Effector memory CD4-positive, alpha-beta T cell (primary cell): ENCODE data around the gene SLITRK3.

Source experiments
- DNase-seq, 3 donors: peaks; one replicate each; pipeline ENCODE4 v3.0.0-alpha.2; 2020
- H3K27ac ChIP-seq: 2 replicates; pipeline ENCODE4 v1.7.0; 2013; ENCODE audit warnings: mild to moderate bottlenecking, low read length, moderate library complexity; ENCODE audit not compliant: insufficient read depth, poor library complexity, severe bottlenecking
- H3K27me3 ChIP-seq: replicated peaks from 2 replicates; pipeline ENCODE4 v1.7.0; 2013; ENCODE audit warnings: mild to moderate bottlenecking, low read length; ENCODE audit not compliant: insufficient read depth, control insufficient read depth, poor library complexity, severe bottlenecking
- H3K36me3 ChIP-seq: 2 replicates; pipeline ENCODE4 v1.7.0; 2013; ENCODE audit warnings: mild to moderate bottlenecking, low read length, moderate library complexity; ENCODE audit not compliant: control insufficient read depth, insufficient read depth
- H3K4me1 ChIP-seq: 2 replicates; pipeline ENCODE4 v1.7.0; 2013; ENCODE audit warnings: low read length, mild to moderate bottlenecking; ENCODE audit not compliant: control insufficient read depth, insufficient read depth, poor library complexity, severe bottlenecking
- H3K4me3 ChIP-seq: 2 replicates; pipeline ENCODE4 v1.7.0; 2013; ENCODE audit warnings: low read length, low read depth, mild to moderate bottlenecking; ENCODE audit not compliant: insufficient read depth, poor library complexity, severe bottlenecking
- H3K9me3 ChIP-seq: 2 replicates; pipeline ENCODE4 v1.7.0; 2013; ENCODE audit warnings: mild to moderate bottlenecking, low read length, moderate library complexity; ENCODE audit not compliant: control insufficient read depth

SLITRK3 gene

DNA sequence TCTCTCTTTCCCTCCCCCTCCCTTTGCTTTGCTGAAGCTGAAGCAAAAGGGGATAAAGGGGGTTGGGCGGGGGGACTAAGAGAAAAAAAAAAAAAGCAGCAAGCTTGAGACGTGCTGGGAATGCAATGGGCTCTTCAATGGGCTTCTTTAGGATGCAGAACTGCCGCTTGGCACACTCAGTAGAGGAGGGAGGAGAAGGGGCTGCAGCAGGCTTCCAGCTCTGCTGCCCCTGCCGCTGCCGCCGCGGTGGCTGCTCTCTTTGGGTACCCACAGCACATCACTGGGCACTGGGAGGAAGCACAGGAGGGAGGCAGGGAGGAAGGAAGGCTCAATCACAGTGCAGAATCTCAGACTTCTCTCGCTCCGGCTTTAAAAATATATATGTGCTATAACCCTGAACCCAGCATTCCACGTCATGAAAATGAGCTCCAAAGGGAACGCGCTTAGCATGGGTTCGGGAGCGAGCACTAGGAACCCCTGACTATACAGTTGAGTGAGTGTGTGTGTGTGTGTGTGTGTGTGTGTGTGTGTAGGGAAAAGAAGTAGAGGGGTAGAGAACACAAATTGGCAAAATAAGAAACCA is 3.5 kb downstream of the SLITRK3 start:
- H3K27me3 ChIP-seq: peaks cover 25% of the 10 kb centered on the region
- no peaks in the 10 kb centered on the region for H3K4me1 ChIP-seq
- no peaks in the 10 kb centered on the region for H3K36me3 ChIP-seq
- no peak for DNase-seq
- no peak overlapping the region for H3K4me3 ChIP-seq
- H3K9me3 ChIP-seq: no peaks in the 10 kb centered on the region
- no peak overlapping the region for H3K27ac ChIP-seq

DNA sequence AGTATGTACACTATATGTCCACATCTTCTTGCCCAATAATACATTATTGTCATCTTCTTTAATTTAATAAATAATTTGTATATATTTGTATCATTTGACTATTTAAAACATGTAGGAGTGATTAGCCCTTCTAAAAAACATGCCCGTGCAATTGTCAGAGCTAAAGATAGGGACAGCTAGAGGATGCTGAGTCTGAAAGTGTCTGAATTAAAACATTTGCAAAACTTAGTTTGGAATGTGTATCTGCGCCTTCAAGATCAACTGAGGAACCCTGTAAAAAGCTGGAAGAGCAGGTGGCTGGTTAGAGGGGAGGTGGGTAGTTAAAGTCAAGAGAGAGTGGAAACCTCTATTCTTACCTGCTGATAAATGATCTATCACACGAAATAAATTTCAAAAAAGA is 4.7 kb downstream of the SLITRK3 start:
- Histone ChIP-seq H3K4me1 (no peaks in the 10 kb centered on the region), H3K27ac (no peak overlapping the region), H3K27me3 (peaks cover 17% of the 10 kb centered on the region), H3K36me3 (no peaks in the 10 kb centered on the region), H3K4me3 (no peak overlapping the region), H3K9me3 (no peaks in the 10 kb centered on the region)
- DNase-seq: no peak

DNA sequence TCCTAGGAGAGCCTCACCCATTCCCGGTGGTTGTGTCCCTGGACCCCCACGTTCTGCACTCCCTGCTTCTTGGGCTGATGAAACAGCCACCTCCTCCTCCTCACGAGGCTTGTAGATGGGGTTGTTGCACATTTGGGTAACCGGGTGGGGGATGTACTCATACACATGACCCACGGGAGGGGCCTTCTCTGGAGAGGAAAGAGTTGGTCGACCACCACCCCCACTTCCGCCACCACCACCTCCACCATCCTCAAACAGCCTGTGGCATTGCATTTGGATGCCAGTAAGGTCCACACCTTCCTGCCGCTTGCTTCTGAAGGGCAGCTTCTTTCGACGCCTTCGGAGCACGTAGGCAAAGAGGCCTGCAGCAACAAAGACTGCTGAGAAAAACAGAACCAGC is 7.7 kb downstream of the SLITRK3 start:
- H3K27me3 ChIP-seq: no peaks in the 10 kb centered on the region
- no peak for DNase-seq
- H3K36me3 ChIP-seq: no peaks in the 10 kb centered on the region
- H3K9me3 ChIP-seq: no peaks in the 10 kb centered on the region
- no peak overlapping the region for H3K27ac ChIP-seq
- H3K4me1 ChIP-seq: no peaks in the 10 kb centered on the region
- no peak overlapping the region for H3K4me3 ChIP-seq

DNA sequence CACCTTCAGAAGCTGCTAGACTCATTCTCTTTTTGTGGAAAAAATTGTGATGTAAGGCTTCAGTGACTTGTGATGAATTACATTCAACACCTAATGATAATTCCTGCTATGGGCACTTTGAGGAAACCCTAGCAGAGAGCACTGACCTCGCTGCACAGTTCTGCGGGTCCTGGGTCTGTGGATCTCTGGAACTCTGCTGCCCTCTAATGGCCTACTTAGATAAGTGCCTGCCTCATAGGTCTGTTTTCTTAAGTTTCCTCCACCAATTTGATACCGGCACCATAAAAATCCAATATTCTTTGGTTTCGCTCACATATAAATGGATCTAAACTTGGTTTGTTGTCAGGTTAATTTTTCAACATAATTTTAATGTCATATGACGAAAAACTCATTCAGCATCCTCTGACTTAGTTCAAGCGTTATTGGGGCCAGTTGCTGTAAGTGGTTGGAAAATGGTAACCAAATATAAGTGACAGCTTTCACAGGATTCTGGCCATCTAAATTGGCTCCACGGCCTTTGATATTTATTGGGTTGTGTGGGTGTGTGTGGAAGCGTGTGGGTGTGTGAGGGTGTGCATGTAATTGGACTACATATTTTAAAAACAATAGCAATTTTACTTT is 10.4 kb downstream of the SLITRK3 start:
- no peak for DNase-seq

DNA sequence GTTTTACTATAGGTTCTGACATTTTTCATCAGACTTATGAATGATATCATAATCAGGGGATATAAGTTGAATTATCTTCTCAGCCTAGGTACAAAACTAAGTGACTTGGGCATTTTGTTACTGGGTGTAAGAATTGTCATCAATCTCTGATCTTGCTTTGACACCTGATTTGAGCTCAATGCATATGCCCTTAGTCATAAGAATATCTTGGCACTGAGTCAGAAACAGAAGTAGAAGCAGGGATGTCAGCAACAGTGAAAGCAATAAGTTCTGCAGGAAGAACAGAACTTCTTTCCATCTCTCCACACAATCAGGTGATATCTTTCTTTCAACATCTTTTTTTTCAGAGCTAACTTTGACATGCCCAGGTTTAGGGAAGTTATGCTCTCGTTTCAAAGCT is 14.6 kb downstream of the SLITRK3 start:
- Histone ChIP-seq H3K4me1 (no peaks in the 10 kb centered on the region), H3K27me3 (no peaks in the 10 kb centered on the region), H3K27ac (no peak overlapping the region), H3K4me3 (no peak overlapping the region), H3K9me3 (no peaks in the 10 kb centered on the region), H3K36me3 (no peaks in the 10 kb centered on the region)
- DNase-seq: no peak

More for the DNA sequence above, 10.4 kb downstream of the SLITRK3 start:
- no peaks in the 10 kb centered on the region for H3K9me3 ChIP-seq
- H3K36me3 ChIP-seq: no peaks in the 10 kb centered on the region
- H3K4me1 ChIP-seq: no peaks in the 10 kb centered on the region
- no peaks in the 10 kb centered on the region for H3K27me3 ChIP-seq
- H3K27ac ChIP-seq: no peak overlapping the region
- no peak overlapping the region for H3K4me3 ChIP-seq

DNA sequence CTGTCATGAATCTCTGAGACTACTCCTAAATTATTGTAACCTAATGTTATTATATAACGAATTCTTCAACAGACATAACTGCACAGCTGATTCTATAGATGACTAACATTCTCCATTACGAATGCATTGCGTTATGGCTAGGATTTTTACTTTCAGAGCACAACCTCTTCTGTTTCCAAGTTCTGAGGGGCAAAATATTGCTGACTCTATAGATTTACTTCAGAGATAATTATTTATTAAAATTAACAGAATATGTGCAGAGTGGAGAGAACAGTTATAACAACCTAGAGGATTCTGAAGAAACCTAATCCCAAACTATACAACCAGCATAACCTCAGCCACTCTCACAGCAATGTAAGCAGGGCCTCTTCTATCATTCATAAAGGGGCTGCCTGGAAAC is 25.9 kb downstream of the SLITRK3 start:
- H3K4me1 ChIP-seq: no peaks in the 10 kb centered on the region
- no peak overlapping the region for H3K27ac ChIP-seq
- H3K36me3 ChIP-seq: no peaks in the 10 kb centered on the region
- no peaks in the 10 kb centered on the region for H3K27me3 ChIP-seq
- DNase-seq: no peak
- no peaks in the 10 kb centered on the region for H3K9me3 ChIP-seq
- no peak overlapping the region for H3K4me3 ChIP-seq

DNA sequence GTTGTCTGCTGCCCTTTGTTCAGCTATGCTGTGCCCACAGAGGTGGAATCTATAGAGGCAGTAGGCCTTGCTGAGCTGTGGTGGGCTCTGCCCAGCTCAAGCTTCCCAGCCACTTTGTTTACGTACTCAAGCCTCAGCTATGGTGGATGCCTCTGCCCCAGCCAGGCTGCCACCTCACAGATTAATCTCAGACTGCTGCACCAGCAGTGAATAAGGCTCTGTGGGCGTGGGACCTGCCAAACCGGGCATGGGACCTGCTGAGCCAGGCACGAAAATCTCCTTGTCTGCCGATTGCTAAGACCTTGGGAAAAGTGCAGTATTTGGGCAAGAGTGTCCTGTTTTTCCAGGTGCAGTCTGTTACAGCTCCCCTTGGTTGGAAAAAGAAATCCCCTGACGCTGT is 26.8 kb downstream of the SLITRK3 start:
- Histone ChIP-seq H3K36me3 (no peaks in the 10 kb centered on the region), H3K27ac (no peak overlapping the region), H3K4me1 (no peaks in the 10 kb centered on the region), H3K27me3 (no peaks in the 10 kb centered on the region), H3K9me3 (no peaks in the 10 kb centered on the region), H3K4me3 (no peak overlapping the region)
- DNase-seq: no peak

DNA sequence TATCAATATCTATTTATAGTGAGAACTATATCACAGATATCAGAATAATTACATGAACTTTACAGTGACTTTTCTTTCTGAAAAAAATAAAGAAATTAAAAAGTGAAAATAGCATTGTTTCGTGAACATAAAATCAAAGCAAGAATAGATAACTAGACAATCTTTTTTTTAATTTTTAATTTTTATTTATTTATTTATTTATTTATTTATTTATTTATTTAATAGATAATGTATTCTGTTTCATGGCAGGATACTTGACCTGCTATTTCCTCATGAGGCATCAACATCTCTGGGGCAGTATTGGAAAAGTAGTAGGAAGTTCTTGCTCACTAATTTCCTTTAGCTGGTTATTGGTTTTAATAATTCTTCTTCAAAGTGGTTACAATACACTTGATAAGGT is 33.3 kb downstream of the SLITRK3 start:
- DNase-seq: no peak
- H3K4me3 ChIP-seq: no peak overlapping the region
- H3K4me1 ChIP-seq: no peaks in the 10 kb centered on the region

DNA sequence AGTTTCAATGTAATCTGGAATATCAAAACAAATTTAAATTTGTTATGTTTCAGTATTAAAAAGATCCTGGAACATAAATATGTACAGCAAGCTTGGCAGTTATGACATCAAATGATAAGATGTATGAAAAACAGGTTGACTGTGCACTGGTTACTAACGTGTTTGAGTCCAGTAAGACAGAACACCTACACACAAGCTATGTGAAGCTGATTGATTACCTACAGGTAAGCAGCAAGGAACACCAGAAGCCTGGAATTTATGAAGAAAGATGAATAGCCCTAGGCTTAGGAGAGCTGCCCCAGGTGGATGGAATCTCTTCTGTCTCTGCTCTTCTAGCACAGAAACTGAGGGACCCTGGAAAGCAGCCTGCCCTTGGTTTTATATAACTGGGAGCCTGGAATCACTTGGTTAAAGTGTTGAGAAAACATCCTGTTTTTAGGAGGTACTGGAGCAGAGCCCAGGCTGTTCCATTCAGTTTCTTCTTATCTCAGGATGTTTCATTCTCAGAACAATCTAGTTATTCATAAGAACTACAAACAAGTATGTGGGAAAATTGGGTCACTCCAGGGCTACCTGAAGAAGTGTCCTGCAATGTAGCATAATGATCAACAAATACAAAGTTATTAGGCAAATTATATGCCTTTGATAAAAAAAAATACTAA is 36.3 kb downstream of the SLITRK3 start:
- Histone ChIP-seq H3K27ac (no peak overlapping the region), H3K27me3 (no peaks in the 10 kb centered on the region), H3K4me3 (no peak overlapping the region), H3K4me1 (no peaks in the 10 kb centered on the region), H3K36me3 (no peaks in the 10 kb centered on the region), H3K9me3 (no peaks in the 10 kb centered on the region)
- DNase-seq: no peak

More for the DNA sequence above, 33.3 kb downstream of the SLITRK3 start:
- Histone ChIP-seq H3K27ac (no peak overlapping the region), H3K27me3 (no peaks in the 10 kb centered on the region), H3K9me3 (no peaks in the 10 kb centered on the region), H3K36me3 (no peaks in the 10 kb centered on the region)

DNA sequence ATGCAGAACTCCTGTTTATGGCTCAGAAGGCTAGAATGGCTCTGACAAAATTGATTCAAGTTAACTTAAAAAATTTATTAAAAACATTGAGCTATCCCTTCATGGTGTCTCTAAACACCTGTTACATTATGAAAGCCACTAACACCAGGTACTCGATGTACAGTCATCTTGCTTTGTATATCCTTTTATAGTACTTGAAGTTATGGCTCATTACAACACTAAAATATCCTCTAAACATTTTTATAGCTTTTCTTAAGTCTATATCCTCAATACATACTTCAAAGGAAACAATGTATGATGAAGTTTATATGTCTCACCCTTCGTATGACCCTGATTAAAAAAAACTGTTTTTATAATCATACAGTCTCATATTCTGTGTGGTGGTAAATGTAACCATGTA is 38.2 kb downstream of the SLITRK3 start:
- no peaks in the 10 kb centered on the region for H3K9me3 ChIP-seq
- no peak for DNase-seq
- no peaks in the 10 kb centered on the region for H3K36me3 ChIP-seq

More for the DNA sequence above, 38.2 kb downstream of the SLITRK3 start:
- Histone ChIP-seq H3K4me3 (no peak overlapping the region), H3K4me1 (no peaks in the 10 kb centered on the region), H3K27ac (no peak overlapping the region), H3K27me3 (no peaks in the 10 kb centered on the region)
